CD4-positive, alpha-beta T cell treated with Interferon alpha-2 for 1 hour (primary cell): Measurements from ENCODE around the gene RSU1.
"Not testable (repeated sequence)": the region's sequence is repeated elsewhere in the genome, so short reads cannot be mapped to it uniquely, and the experiment has no call there.

ENCODE experiments used
- DNase-seq, 2 donors: peaks; one replicate each; pipeline ENCODE4 v3.0.0-alpha.2; 2020 to 2022

RSU1 gene

DNA sequence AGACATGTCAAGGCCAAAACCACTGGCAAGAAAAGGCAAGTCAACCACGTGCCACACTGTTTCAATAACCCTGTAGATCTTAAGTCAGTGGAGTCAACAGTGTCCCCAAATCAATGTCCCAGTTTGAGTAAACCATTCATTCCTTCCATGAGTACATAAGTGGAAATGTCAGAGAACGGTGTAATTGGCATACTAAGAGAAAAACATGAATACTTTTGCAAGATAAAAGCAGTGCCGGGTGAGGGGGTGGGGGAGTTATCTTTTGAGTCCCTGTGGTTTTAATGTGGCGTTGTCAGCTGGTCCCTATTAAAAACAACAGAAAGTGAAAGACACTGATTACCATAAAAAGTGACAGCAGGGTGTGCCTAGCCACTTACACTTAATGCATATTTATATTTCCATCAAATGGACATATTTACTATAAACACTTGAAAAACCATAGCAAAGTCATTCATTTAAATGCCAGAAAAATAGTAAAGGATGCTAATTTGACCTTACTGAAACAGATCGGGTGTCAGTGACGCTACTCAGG lies 37.8 kb downstream of the RSU1 start:
- peak; percentile 5 to 70 for DNase-seq

DNA sequence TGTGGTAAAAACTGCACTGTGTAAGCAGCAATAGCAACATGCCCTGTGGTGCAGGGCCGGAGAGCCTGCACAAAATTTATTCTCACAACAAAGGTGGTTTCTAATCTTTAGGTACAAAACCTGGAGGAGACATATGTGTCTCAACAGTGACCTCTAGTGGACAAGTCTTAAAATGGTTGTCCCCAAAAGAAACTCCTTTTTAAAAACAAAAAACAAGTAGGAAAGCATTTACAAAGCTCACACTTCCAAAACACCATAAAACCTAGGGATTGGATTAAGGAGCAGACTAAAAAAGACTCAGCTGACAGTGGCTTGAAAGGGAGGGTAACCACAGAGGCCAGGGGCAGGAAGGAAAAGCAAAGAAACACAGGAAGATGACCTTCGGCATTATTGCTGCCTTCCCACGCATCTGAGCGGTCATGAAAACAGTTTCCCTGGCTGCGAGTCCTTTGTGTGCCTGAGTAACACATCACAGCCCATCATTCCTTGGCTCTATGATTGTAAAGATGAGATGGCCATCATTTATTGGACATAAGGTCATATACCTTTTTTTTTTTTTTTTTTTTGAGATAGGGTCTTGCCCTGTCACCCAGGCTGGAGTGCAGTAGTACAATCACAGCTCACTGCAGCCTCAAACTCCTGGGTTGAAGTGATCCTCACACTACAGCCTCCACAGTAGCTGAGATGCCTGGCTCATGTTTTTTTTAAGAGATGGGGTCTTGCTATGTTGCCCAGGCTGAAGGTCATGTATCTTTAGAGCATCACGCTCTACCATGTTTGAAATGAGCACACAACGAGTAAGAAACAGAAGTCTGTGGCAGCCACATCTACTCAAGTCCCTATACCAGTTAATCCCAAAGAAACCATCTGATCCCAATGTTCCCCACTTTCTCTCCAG lies 39.5 kb downstream of the RSU1 start:
- peak in 1 of 2 donors; percentile 74 for DNase-seq

DNA sequence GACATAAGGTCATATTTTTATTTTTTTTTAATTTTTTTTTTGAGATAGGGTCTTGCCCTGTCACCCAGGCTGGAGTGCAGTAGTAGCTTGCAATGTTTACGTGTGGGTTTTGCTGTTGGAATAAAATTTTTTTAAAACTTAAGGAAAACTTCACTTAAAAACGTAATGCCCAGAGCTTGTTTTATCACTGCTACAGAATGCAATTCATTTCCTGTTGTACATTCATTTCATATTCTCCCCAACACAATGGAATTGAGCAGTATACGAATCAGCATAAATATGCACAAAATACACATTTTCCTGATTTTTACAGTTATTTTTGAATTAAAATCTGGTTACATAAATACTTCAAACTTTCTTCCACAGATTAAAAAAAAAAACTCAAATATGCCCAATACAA lies 40.3 kb downstream of the RSU1 start:
- no peak for DNase-seq

DNA sequence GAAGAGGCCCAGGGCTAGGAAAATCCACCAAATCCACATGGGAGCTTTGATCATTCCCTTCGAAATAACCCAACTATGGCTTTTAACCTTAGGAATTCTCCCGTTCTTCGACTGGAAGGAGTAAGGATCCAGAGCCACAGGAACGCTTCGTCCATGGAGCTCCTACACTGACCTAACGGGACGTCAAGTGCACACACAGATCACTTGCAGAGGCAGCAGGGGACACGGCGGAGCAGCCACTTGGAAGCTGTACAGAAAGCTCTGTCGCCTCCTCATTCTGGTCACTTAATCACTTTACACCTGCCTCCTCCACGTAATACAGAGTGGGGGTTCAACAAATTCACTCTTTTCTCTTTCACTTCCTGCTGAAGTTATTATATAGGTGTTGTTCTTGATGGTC lies 43.9 kb downstream of the RSU1 start:
- no peak for DNase-seq

DNA sequence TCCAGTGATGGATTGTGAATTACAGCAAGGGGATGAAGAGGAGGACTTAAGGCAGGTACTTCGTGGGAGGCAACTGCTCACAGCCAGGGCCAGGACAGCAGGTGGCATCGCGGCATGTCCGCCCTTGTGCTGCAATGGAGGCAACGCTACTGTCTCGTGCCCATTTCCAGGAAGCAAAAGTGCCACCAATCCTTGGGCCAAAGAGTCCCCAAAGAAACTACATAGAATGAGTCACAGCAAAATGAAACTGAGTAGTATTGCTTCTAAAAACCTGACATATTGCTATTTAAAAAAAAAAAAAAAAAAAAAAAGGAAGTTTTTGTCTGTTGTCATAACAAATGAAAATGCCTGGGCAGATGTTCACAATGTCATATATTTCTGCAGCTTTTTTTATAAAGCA lies 46.6 kb downstream of the RSU1 start:
- DNase-seq = no peak

DNA sequence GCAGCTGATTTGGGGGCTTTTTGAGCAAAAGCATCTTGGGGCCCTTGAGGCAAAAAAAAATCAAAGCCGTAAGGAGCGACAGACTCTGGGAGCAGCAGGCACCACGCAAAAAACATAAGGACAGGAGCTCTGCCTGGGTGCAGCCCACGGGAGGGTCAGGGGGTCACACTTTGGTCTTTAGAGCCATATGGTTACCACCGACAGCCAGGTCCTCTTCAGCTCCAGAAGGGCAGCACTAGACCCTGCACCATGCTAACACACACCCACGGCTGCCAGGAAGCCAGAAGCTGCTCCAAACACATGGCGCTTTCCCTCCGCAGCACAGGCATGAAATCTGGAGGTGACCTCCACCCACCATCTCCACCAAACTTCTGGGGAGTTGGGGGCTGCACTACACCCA lies 47.1 kb downstream of the RSU1 start:
- no peak for DNase-seq

DNA sequence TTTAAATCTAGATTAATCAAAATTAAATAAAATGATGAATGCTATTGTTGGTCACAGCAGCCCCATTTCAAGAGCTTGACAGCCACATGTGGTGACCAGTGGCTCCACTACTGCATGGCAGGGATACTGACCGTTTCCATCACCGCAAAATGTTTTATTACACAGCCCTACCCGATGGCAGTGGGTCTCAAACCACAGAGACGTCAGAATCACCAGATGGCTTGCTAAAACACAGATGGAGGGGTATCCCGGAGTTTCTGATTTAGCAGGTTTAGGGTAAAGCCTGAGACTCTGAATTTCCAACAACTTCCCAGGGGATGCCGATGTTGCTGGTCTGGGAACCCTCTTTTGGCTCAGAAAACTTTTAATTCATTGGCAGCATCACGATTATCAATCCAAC lies 47.9 kb downstream of the RSU1 start:
- DNase-seq = no peak

DNA sequence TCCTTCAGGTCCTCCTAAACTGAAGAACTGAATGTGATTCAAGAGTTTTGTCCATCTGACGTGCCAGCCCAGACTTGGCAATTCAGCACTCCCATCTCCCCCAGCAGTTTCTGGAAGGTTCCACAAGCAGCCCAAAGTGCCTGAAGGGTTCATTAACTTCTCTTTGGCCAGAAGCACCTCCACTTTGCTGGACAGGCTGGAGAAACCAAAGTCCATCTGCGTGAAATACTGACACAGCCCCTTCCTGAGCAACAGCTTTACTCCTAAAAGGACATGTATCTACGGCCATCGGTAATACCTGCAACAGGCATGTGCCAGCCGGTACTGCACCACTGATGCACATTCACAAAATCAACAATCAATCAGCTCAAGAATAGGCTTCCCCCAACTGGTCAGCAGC lies 48.5 kb downstream of the RSU1 start:
- DNase-seq = no peak

DNA sequence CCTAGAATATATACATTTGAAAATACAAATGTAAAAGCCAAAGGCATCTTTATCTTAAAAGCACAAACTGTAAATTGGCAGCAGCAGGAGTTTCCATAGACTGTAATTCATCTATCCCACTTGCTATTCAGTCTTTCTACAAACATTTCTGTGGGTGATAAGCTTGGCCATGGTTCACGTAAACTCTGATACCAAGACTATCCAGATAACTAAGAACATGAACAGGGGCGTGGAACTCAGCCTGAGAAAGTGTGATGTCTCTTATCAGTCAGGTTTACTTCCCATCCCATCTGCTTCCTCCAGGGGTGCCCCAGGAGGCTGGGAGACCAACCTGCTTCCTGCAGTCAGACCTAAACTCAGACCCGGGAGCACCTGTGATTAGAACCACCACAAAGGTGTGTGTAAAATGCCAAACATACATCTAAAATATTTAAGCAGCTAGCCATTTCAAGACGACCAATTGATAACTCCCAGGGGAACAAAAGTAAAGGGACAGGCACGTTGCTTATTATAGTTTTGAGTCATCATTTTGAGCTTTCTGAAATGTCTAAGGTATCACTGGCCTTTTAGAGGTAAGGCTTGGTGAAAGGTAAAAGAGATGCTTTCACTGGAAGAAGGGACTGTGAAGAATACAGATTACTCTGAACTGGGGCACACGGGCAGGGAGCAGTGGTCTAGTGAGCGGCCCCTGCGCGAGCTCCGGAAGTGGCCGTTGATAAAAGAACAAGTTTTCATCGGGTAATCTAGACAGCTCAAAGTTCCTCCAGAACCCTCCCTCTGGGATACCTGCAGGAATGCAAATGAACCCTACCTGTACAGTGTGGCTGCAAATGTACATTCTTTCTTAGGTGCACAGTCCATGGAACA lies 51.5 kb downstream of the RSU1 start:
- DNase-seq = no peak

DNA sequence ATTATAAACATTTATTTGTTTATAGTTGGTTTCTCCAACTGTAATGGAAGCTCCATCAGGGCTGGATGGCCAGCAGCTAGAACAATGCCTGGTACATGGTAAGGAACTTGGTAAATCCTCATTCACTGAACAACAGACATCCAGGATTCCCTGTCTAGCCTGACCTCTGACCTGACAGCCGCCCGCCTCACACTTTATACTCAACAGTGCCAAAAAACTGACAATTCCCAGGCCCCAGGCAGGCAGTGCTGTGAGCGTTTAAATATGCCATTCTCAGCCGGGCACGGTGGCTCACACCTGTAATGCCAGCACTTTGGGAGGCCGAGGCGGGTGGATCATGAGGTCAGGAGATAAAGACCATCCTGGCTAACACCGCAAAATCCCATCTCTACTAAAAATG lies 55.9 kb downstream of the RSU1 start:
- DNase-seq = no peak

DNA sequence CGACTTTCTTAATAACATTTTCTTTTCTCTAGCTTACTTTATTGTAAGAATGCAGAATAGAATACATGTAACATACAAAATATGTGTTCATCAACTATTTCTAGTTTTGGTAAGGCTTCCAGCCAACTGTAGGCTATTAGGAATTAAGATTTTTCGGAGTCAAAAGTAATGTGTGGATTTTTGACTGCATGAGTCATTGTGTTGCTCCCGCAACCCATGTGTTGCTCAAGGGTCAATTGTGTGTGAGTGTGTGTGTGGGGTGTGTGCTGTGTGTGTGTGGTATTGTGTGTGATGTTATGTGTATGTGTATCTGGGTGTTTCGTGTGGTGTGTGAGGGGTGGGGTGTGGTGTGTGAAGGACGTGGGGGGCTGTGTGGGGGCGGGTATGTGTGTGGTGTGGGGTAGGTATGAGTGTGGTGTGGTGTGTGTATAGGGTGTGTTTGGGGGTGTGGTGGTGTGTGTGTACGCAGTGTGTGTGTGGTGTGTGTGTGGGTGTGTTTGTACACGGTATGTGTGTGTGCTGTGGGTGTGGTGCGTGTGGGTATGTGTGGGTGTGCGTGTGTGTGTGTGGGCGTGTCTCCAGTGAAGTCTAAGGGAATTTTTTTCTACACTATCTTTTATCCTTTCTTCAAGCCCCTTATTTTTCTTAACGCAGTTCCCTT lies 60.5 kb downstream of the RSU1 start:
- no peak for DNase-seq

DNA sequence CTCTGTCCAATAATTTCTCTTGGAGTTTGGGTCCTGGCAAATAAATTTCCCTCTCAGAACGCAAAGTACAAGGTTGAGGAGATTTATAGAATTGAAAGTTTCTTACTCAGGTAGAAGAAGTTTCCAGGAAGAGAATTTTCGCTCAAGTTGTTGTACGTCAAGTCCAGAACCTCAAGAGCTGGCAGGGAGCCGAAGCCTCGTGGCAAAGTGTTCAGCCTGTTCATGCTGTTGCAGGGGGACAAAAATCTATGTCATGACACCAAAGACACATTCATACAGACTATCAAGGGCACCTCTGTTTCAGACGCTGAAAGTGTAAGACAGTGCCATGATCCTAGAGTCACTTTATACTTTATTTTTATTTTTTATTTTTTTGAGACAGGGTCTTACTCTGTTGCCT lies 62.5 kb downstream of the RSU1 start:
- no peak for DNase-seq

DNA sequence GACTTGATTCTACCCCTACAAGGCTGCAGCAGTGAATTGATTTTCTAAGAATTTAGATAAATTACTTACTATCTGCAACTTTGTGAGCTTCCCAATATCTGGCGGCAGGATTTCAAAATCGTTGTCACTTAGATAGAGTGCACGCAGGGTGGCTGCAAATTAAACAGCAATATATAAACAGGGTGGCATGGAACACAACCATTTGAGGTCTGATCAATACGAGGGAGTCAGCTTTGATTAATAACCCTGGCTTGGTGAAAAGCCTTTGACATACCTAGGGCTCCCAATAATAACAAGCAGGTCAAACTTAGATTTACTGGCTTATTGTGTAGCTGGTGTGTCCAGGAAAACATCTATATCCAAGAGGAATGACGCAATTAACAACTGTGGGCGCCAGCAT lies 64.4 kb downstream of the RSU1 start:
- not testable (repeated sequence) for DNase-seq

DNA sequence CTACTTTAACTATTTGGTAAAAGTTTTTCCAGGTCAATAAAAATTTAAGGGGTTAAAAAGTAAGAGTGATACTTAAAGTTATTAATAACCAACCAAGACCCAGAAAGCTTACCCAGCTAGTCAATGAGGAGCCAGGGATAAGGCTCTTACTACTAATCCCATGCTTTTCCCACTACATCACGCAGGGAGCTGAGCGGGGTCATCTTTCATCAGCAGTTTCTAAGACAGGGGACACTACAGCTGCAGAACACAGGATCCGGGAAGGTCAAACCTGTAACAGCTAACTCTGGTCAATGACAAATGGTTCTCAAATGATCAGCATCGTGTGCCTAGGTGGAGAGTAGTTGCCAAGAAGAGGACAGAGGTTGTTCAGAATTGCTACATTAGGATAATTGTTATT lies 65.1 kb downstream of the RSU1 start:
- DNase-seq = no peak

DNA sequence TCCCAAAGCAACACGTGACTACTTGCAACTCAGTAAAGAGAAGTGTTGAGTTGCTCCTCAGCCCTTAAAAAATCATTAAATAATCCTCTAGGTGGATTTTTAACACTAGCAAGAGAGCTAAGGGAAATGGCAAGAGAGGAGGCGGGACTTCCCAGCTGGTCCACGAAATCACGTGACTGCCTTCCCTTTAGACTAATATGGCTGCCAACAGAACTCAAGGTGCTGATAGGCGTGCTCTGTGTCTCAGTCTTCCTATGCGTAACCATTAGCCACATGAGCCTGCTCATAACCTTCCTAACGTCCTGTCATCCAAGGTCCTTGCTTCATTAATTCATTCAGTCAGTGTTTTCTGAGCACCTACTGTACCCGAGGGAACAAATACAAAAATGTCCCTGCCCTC lies 66.0 kb downstream of the RSU1 start:
- DNase-seq = no peak

DNA sequence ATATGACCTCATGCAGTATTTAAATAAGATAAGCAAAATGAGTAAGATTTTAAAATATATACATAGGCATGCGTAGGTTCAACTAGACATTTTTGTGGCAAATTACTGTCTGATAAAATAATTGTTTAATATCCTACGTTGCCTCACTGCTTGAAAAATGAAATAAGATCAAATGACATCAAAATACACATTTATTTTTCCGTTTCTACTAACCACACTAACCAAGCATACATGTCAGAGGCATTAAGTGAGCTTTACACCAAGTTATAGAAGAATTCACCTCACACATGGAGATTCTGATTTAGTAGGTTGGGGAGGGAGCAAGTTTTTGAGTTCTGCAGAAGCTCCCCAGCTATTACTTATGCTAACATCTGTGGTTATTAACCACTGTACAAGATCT lies 66.8 kb downstream of the RSU1 start:
- DNase-seq = no peak

DNA sequence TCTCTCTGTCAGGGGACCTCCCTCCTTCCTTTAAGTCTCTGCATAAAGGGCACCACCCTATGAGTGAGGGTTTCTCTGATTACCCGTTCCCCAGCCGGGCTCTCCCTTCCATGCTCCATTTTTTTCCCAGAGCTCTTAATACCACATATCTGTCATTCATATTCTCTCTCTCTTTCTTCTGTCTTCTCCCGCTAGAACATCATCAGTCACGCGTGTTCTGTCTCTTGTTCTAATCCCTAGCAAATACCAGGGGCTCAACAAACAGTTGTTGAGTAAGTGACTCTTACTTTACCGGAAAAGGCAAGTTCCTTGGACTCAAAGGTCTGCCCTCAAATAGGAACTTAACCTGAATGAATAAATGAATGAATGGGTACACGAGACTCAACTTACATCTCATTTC lies 68.5 kb downstream of the RSU1 start:
- no peak for DNase-seq

DNA sequence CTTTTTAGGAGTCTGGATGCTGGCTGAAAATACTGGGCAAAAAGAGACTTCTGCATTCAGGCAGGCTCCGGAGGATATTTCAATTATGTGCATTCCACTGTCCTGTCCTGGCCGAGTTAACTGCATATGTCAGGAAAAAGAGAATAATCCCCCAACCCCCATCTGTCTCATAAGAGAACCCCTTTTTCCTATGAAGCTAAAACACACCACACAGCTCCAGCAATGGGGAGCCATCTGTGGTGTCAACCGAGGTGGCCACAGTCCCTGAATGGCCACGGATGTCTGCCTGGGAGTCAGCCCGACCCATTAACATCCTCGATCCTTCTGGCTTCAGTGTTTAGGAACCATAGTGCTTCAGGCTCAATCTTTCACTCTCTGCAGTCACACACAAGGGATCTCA lies 70.4 kb downstream of the RSU1 start:
- DNase-seq = no peak

DNA sequence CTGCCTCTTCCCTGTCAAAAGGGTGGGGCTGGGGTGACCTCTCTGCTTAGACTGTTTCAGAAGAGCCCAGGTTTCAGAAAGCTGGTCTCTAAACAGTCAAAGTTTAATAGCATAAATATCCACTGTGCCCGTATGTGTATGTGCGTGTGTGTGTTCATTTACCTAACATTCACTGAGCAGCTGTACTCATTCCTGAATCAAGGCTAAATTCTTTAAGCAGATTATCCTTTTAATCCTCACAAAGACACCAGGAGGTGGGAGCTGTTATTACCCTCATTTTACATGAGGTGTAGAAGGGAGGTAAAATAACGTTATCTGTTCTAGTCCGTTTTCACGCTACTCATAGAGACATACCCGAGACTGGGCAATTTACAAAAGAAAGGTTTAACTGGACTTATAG lies 72.2 kb downstream of the RSU1 start:
- no peak for DNase-seq

DNA sequence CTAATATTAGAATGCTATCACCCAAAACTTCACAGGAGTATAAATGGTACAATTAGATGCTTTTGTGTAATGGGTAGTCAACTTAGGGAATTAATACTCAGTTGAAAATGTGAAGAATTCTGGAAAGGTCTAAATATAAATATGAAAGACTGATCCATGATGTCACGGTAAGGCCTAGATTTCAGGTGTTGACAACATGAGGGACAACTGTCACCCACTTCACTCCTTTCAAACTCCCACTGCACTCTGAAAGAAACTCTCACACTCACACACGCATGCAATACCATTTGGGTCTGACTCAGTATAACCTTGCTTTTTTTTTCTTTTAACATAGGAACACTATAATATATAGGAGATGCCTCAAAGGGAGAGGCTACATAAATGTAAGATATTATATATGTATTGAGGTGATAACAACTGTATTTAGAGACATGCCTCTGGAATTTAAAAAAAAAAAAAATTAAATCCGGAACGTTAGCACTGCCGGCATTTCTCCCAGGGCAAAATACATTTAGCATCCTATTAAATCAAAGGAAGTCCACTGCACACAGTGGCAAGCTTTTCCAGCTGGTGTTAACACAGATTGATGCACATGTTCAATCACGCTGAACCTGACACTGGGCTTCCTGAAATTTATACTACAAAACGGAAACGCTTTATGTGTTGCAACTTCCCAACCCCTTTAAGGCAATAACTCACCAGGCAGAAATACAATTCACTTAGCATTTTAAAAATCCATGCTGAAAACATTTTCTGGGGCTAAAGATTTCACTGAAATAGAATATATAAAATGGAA lies 74.9 kb downstream of the RSU1 start:
- DNase-seq = no peak

DNA sequence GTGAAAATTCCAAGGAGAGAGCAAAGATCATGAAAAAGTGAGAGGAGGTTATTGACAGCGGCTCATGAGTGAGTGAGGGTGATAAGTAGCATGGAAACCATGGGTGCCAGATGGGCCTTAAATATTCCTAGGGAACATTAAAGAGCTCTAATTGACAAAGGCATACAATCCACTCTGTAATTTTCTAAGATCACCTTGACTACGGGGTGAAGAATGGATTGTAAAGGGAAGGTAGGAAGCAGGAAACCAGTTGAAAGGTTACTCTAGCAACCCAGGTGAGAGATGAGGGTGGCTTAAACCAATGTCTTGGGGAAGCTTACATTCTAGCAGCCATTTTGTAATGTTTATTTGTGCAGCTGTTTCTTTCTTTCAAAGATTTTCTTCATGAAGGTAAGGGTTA lies 75.7 kb downstream of the RSU1 start:
- no peak for DNase-seq

DNA sequence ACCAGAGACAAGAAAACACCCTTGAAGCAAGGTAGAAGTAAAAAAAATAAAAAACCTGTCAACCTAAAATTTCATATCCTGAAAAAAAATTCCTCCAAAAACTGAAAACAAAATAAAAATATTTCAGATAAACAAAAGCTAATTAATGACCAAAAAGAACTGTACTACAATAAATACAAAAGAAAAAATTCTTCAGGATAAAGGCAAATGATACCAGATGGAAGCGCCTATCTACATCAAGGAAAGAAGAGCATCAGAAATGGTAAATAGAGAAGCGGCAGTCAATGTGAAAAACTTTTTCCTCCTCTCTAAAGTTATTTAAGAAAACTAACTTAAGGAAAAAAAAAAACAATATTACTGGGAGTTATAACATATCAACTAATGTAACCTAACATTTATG lies 79.8 kb downstream of the RSU1 start:
- no peak for DNase-seq

DNA sequence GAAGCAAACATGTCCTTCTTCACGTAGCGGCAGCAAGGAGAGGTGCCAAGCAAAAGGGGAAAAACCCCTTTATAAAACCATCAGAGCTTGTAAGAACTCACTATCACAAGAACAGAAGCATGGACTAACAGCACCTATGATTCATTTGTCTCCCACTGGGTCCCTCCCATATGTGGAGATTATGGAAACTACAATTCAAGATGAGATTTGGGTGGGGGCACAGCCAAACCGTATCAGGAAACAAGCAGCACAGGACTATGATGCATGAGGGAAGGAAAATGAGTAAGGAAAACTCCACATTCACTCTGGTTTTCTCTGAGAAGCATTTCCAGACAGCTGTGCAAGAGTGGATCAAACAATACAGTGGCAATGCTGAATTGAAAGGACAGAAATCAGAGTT lies 81.6 kb downstream of the RSU1 start:
- no peak for DNase-seq
